T-helper 1 cell treated with Interleukin-12 subunit alpha and Interleukin-12 subunit beta and Interleukin-4 antibody, amounts not matched to agents 30 ng/mL and 1 ng/mL, for 36 hours (primary cell): ENCODE data around the gene PURB. TPM values are rescaled to one million over a fixed set of nuclear protein-coding genes. Genes with fewer than 3 reads are reported as not detected.
"Not testable (repeated sequence)": the region's sequence is repeated elsewhere in the genome, so short reads cannot be mapped to it uniquely, and the experiment has no call there.

Experiments used
- intact Hi-C: fragments of 100-400 bp; cut with micrococcal nuclease; formaldehyde crosslinking; loops from one replicate; pipeline ENCODE4 v1.15.1; 2024
- total RNA-seq: library from RNA; stranded (reverse); gene quantifications from 2 replicates; pipeline ENCODE4 v1.2.3, GENCODE V29; 2022

PURB gene
- total RNA-seq = 31.1 TPM in 2 replicates

DNA sequence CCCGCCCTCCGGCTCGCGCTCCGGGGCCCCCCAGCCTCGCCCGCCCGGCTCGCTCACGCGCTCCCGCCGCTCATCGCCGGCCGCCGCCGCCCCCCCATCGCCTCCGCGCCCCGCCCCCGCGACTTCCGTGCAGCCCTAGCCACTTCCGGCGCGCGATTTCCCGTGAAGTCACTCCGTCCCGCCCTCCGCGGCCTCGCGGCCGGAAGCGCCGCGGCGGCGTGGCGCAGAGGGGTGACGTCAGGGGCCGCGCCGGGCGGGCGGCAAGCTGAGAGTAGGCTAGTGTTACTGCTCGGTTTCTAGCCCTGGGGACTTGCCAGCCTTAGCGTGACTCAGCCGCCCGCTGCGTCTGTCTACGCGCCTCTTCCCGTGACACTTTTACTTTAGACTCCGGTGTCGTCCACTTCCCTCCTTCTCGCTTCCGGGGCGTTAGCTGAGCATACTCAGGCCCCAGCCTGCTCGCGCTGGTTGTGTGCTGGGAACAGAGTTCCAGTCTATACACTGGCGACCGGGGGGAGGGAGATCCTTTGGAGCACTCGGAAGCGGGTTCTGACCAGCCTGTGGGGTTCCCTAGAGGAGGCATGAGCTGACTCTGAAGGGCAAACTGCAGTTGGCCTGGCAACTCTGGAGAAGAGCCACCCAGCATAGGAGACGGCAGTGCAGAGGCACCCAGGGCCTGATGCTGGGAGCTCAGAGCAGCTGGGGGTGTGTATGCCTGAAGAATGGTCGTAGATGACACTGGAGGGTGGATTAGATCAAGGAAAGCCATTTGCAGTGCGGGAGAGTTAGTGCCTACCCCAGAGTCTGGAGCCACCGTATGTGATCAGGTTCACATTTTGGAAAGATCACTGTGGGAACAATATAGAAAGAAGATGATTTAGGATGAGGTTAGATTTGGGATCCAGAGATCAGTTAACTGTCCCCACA is at the start of gene PURB:
Gene PURB, minus strand, starts transcription at position 137 of the 924 bp plus-strand sequence. CDS start 182 bp downstream, outside the sequence.
- intact Hi-C loops = loop anchor here (1.0 to 10.0 kb wide), 13 partner anchors 28 to 879 kb away; partner anchors contain the start of genes H2AZ2, MYO1G, OGDH and TBRG4

DNA sequence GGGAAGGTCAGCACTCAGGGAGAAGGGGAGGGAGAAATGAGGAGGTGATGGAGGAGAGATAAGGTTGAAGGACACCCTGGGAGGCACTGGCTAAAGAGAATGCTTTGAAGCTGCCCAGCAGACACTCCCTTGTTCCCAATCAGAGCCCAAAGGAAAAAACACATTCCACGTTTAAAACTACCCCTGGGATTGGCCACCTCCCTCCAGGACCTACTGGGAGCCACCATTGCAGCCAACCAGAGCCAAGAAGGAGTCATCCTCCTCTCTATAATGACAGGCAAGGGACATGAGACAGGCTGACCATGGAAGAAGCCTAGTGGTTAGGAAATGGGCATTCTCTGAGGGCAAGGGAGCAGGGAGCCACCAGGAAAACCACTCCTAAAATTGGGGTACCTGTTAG is 49.7 kb upstream of the PURB start:
- intact Hi-C loops = no loop called here

GRCh38 chr7:44934510-44934909 is 49.2 kb upstream of the PURB start:
- intact Hi-C loops = not testable (repeated sequence)

DNA sequence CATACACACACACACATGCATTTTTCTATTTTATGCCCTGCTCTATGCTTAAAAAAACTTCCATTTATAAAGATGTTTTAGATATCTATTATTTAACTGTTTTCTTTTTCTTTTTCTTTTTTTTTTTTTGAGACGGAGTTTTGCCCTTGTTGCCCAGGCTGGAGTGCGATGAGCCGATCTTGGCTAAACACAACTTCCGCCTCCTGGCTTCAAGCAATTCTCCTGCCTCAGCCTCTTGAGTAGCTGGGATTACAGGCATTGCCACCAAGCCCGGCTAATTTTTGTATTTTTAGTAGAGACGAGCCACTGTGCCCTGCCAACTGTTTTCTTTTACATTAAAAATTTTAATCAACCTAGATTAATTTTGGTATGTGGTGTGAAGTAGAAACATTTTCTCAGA is 45.6 kb upstream of the PURB start:
- intact Hi-C loops = no loop called here

GRCh38 chr7:44922351-44922694 is 37.0 kb upstream of the PURB start:
- intact Hi-C loops = loop anchor here (1.0 to 5.0 kb wide), 9 partner anchors 37 to 334 kb away; partner anchors contain the start of genes H2AZ2 and PURB

- intact Hi-C loops = loop anchor here (1.0 to 5.0 kb wide), 9 partner anchors 36 to 333 kb away; partner anchors contain the start of genes H2AZ2 and PURB
These were observed 36.4 kb upstream of the PURB start for GRCh38 chr7:44921607-44922350.

GRCh38 chr7:44920119-44920518 is 34.8 kb upstream of the PURB start:
- intact Hi-C loops = loop anchor here (5.0 kb wide), 1 partner anchor 148 kb away; no protein-coding TSS in a partner anchor

GRCh38 chr7:44918029-44918428 is 32.7 kb upstream of the PURB start:
- intact Hi-C loops = no loop called here

- intact Hi-C loops = no loop called here
These were observed 32.1 kb upstream of the PURB start for GRCh38 chr7:44917465-44917864.

GRCh38 chr7:44914992-44915607 is 29.8 kb upstream of the PURB start:
- intact Hi-C loops = loop anchor here (1.0 to 2.0 kb wide), 7 partner anchors 30 to 276 kb away; partner anchors contain the start of genes H2AZ2, PPIA and PURB

DNA sequence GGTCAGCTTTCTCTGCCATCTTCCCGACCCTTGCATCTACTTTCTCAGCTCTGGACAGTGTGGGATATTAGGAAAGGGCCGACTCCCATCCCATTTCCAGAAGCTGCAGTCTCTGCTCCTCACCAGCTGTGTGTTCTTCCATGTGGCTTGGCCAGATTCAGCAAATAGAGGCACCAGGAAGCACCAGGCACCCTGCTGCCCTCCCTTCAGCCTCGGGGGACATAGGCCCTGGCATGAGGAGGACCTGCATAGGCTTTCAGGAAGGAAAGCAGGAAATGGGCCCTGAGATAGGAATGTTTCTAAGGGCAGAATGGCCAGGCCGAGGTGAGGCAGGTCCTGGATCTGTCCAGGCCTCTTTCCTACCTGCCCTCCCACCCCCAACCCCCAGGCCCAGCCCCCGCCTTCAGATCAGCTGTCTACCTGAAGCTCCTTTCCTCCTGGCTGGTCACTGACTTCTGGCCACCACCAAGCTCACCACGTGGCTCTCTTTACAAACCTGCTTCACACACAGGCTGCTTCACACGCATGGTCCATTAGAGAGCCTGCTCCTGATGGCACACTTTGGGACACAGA is 27.5 kb upstream of the PURB start:
- intact Hi-C loops = no loop called here

GRCh38 chr7:44911911-44912310 is 26.6 kb upstream of the PURB start:
- intact Hi-C loops = no loop called here

DNA sequence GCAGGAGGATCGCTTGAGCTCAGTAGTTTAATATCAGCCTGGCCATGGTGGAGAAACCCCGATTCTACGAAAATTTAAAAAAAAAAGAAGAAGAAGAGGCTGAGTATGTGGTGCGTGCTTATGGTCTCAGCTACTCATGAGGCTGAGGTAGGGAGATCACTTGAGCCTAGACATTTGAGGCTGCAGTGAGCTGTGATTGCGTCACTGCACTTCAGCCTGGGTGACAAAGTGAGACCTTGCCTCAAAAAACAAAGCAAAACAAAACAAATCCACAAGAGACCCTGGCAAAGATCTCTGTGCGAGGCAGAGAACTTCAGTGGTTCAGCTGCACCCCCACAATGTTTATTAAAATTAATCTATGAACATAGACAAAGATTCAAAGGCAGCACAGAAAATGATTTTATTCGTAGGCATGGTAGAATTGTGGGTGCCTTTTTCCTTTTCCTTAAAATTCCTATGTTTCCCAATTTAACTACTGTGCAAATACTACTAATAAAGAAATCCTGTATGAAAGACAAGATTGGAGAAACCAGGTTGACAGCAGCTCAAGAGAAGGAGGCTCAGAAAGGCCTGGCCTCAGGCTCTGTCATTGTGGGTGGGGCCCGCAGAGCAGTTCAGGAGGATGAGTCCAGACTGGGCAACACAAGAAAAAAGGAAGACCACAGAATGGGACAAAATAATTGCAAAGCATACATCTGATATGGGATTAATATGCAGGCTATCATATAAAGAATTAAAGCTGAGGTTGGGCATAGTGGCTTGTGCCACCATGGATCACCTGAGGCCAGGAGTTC is 24.5 kb upstream of the PURB start:
- intact Hi-C loops = no loop called here

DNA sequence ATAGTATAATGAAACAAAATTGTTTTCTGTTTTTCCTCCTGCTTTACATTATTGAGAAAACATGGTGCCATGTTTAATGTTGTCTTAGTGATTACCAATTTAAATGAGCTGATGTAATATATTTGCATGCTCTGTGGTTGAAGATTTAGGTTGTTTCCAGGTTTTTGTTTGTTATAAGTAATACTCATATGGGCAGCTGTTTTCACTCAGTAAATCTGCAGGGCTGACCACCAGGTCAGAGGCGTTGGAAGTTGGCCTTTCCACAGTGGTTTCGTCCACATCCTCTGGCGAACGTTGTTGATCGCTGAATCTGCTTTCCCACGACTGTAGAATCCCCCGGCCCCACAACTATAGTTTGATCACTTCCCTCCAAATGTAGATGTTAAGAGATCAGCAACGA is 21.6 kb upstream of the PURB start:
- intact Hi-C loops = no loop called here

DNA sequence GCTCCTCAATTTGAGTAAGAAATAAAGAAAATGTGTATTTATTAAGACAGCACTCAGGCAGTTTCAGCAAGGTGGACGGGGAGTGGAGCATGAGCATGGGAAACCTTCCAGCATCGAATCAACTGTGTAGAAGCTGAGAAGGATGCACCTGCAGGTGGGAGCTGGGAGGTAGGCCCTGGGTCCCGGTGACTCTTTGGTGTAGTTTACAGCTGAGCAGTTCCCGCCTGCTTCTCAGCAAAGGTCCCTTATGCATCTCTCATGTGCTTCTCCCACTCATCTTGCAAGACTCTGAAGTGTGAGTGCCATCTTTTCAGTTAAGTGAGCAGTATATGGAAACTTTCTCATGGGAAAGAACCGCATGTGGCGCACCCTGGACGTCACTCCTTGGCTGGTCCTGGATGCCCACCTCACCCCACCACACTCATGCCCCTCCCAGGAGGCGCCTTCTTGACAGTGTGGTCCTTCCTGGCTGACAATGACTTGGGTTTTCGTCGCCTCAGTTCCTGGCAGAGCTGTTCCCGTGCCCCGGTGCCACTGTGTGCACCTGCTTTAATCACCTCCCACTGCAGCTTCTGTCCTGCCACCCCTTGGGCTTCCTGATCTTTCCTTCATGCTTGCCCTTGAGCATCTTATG is 19.8 kb upstream of the PURB start:
- intact Hi-C loops = no loop called here

DNA sequence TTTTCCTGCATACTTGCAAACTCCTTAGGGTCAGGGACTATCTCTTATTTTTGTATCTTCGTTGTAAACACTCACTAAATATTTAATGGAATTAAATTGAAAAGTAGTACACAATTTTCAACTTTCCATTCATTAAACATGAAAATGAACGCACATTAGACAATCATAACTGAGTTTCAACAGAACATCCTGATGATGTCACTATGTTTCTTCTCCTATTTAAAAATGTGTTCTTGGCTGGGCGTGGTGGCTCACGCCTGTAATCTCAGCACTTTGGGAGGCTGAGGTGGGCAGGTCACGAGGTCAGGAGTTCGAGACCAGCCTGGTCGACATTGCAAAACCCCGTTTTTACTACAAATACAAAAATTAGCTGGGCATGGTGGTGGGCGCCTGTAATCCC is 14.1 kb upstream of the PURB start:
- intact Hi-C loops = no loop called here

GRCh38 chr7:44898039-44898438 is 12.7 kb upstream of the PURB start:
- intact Hi-C loops = no loop called here

GRCh38 chr7:44897309-44897708 is 12.0 kb upstream of the PURB start:
- intact Hi-C loops = no loop called here

- intact Hi-C loops = no loop called here
These were observed 9.7 kb upstream of the PURB start for GRCh38 chr7:44894888-44895580.
